Femur (tissue), 1 donor: ENCODE data around the gene GPR75.

Source experiments
- DNase-seq: peaks from one replicate; pipeline ENCODE4 v3.0.0-alpha.2; 2017

GPR75 gene

DNA sequence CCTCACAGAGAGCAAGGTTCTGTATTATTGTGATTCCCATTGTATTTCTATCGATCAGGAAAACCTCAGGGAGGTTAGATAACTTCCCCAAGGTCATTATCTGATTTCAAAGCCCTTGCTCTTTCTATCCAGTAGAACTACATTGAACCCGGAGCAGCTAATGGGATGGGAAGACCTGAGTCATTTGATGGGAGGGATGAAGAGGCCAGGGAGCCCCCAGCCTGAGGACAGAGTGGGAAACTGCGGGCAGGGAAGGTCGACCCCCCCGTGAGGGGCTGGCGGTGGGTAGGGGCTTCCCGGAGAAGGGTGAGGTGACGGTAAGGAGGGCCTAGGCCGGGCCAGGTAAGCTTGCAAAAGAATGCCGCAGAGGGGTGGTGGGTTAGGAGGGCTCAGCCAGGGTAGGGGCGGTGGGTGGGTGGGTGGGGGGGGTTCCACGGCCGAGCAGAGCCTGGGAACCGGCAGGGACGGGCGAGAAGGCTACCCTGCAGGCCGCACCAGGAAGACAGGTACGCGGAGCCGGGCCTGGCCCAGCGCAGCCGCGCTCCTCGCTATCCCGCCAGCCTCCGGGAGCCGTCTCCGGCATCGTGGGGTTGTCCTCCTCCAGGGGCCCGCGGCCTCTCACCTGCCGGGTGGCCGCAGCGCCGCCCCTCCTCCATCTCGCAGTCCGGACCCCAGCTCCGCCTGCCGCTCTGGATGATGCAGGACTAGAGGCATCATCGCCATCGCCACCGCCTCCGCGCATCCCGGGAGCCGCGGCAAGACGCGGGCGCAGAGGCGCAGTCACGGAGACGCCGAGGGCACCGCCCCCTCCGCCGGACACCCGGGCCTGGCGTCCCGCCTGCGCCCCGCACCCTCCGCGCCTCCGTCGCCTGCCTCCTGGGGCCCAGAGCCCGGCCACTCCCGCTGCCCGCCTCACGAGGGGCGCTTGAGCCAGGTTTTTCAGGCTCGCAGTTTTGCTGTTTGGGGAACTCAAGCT lies at the start of gene GPR75:
TSS of gene GPR75 (minus strand) at position 762 of the 976 bp plus-strand sequence. CDS start 5,211 bp downstream, outside the sequence.
- peak; percentile 43 for DNase-seq

DNA sequence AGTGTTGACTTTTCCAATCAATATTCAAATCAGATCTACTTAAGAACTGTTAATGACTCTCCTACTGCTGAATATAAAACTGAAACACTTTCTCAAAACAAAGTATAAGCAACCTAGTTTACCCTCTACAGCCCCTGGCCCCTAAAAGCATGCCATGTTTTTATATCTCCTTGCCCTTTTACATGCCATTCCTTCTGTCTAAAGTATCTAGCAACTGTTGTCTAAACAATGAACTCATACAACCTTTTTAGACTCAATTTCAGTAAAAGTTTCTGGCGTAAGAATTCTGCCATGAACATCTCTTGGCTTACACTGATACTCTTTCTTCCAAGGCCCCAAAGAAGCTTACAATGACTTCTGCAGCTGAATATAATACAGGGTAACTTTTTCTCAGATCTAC lies 47.8 kb upstream of the GPR75 start:
- no peak for DNase-seq

DNA sequence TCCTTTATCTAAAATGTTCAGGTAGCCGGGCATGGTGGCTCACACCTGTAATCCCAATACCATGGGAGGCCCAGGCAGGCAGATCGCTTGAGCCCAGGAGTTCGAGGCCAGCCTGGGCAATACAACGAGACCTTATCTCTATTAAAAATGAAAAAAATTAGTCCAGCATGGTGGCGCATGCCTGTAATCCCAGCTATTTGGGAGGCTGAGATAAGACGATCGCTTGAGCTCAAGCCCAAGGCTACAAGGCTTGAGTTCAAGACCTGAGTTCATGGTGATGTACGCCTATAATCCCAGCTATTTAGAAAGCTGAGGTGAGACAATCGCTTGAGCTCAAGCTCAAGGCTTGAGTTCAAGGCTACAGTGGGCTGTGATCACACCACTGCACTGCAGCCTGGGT lies 45.6 kb upstream of the GPR75 start:
- no peak for DNase-seq

DNA sequence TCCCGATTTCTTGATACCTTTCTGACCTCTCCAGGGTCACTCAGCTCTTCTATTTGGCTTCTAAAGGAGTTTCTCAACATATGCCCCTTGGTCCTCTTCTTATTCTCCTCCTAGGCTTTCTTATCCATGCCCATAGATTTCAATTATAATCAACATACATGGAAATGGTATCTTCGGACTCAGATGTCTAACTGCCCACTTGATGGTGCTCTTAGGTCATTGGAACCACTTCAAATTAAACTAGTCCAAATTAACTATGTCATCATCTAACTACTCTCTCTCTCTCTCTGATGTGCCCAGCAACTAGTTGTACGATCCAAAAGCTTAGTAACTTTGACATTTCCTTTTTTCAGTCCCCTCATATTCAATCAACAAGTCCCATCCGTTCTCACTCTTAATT lies 43.2 kb upstream of the GPR75 start:
- DNase-seq: no peak

DNA sequence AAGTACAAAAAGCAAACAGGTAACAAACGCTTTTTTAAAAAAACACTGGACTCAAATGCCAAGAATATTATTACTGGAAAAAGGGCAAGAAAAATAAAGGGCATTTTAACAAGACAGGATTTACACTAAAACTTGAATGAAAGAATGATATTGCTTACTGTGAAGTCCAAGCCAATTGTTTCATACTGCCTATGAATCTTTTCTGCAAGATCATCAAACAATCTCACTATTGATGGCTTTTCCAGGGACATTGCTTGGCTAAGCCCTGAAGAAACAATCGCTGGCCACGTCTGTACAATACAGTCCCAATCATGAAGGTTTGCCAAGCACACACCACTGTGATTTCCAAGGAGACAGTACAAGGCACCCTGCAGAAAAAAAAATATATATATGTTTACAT lies 41.4 kb upstream of the GPR75 start:
- DNase-seq: no peak

DNA sequence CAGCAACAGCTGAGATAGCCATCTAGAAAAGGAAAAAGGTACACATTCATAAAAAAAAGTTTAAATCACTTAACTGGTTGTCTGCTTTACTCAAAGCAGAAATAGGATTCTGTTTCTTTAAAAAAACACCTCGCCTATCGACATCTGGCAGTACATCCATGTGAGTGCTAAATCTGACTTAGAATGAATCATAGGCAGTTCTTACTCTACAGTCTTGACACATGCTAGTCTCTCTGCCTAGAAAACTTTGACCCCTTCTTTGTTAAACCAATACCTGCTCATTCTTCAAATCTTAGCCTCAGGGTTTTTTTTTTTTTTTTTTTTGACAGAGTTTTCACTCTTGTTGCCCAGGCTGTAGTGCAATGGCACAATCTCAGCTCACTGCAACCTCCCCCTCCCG lies 37.1 kb upstream of the GPR75 start:
- DNase-seq: no peak

DNA sequence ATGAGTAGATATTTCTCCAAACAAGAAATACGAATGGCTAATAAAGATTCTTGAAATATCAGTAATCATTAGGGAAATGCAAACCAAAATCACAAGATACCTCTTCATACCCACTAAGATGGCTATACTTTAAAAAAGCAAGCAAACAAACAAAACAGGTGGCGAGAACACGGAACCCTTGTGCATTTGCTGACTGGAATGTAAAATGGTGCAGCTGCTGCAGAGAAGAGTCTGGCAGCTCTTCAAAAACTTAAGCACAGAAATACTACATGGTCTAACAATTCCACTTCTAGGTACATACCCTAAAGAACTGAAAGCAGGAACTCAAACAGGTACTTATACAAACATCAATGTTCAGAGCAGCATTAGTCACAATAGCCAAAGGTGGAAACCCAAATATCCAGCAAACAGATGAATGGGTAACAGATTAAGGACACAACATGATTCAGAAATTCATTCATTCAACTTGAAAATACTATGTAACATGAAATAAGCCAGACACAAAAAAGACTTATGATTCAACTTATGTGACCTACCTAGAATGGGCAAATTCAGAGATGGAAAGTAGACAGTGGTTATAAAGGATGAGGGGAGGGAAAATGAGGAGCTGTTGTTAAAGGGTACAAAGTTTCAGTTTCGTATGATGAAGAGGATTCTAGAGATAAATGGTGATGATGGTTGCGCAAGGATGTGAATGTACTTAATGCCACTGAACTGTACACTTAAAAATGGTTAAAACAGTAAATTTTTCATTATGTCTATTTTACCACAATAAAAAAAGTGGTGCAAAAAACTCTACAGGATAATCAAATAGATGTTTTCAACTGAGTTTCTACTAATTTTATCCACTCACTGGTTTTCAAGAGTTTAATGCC lies 26.9 kb upstream of the GPR75 start:
- no peak for DNase-seq

DNA sequence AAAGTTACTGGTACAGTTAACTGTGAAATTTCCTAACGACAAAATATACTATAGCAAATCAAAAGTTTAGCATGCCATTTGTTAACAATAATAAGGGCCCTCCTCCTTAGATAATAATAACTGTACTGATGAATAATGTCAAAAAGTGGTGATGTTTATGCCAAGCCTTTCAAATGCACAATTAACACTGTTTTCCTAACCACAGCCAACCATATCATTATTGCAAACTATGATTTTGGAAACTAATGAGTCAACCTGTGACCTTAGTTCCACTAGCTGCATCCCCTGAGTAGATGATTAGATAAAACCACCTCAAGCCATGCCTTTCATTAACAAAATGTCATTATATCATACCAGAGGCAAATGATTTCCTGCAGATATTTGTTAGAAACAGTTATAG lies 25.1 kb upstream of the GPR75 start:
- DNase-seq: no peak

DNA sequence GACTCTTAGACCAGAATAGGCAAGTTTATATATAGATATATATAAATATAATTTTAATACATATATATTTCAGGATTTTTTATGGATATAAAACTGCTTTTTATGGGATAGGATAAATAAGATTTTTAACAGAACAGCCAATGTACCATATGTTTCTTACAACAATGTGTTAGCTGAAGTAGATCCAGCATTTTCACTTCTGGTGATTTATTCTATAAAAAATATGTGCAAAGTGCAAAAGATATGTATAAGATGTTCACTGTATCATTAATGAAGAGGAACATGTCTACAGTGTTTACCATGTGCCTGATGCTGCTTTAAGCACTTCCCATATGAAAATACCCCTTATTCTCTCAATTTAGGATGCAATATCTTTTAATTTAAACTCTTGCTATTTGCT lies 22.2 kb upstream of the GPR75 start:
- DNase-seq: no peak

DNA sequence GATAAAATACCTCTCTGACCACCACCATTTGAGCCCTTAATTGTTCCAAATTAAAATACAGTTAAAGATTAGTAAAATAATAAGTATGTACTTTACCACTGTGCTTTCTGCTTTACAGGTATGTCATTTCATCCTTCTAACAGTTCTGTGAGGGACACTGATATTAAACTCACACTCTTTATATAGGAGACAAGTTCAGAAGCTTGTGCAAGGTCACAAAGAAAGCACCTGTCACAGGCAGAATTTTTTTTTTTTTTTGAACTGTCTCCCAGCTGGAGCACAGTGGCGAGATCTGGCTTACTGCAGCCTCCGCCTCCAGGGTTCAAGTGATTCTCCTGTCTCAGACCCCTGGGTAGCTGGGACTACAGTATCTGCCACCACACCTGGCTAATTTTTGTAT lies 21.6 kb upstream of the GPR75 start:
- DNase-seq: no peak

DNA sequence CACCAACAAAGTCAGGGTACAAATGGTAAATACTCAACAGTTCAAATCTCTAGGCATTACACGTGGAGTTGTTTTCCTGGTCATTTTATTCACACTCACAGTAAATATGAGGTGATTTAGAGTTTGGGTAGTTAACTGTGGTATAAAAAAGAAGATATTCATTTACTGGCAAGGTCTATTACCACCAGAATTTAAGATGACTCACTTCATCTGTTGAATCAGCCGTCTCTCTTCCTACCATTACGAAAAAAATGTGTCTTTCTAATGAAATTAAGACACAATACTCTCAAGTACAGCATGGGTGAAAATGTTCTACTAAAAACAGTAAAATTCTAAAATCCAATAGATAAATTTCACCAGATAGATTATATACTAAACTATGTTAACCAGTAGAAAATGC lies 21.0 kb upstream of the GPR75 start:
- DNase-seq: no peak

DNA sequence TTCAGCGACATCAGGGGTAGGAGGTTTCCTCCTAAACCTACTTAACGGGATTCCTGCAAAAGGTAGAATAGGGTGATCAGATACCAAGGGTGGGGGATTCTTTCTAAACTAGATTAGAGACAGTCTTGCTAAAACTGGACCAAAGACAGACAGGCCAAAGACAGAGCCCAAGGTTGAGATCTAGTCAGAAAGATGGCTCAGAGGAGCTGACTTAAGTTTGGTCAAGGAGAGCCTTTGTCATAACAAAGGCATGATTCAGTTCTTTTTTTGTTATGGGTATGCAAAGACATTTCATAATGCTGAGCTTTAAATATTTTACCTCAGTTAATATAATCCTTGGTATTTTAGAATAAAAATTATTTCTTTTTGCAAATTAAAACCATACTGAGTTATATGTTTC lies 17.8 kb upstream of the GPR75 start:
- DNase-seq: no peak

DNA sequence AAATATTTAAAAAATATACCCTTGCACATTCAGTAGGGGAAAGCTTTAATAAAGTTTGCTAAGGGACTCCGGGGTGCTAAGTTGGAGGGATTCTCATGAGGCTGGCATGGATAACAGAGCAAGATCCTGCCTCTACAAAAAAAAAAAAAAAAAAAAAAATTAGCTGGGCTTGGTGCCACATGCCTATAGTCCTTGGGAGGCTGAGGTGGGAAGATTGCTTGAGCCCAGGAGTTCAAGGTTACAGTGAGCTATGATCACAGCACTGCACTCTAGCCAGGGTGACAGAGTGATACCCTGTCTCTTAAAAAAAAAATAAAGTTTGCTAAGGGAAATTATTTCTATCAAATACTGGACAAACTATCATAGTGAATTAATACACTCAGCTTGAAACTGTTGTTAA lies 17.3 kb upstream of the GPR75 start:
- no peak for DNase-seq

DNA sequence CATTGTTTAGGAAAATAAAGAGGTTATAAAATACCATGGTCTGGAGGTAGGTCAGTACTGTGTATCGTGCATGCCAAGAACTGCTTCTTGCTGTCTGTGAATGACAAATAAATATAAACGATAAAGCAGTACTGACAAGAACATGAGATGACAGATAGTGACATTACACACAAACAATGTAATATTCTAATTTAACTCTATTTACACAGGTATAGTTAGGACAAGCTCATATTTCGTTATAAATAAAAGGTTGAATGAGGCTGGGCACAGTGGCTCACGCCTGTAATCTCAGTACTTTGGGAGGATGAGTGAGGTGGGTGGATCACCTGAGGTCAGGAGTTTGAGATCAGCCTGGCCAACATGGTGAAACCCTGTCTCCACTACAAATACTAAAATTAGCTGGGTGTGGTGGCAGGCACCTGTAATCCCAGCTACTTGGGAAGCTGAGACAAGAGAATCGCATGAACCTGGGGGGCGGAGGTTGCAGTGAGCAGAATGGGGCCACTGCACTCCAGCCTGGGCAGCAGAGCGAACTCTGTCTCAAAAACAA lies 14.7 kb upstream of the GPR75 start:
- DNase-seq: no peak

DNA sequence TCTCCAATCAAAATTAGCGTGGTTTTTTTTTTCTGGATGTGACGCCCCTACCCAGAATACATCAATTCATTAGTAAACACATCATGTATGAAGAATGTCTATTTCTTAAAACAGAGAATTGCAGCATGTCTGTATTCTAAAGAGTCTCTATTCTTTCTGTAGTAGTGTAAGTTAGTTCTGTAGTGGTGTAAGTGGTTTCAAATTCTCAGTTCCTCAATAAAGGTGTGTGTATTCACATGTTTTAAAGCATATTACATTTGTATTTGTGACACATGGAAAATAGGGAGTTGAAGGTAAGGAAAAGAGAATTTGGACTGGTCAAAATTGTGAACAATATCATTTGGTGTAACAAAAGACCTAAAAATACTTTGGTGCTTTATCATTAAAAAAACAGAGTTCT lies 8.0 kb upstream of the GPR75 start:
- DNase-seq: no peak

DNA sequence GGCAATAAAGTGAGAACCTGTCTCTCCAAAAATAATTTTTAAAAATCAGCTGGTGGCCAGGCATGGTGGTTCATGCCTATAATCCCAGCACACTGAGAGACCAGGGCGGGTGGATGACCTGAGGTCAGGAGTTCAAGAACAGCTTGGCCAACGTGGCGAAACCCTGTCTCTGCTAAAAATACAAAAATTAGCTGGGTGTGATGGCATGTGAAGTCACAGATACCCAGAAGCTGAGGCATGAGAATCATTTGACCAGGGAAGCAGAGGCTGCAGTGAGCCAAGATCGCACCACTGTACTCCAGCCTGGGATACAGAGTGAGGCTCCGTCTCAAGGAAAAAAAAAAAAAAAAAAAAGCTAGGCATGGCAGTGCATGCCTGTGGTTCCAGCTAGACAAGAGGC lies 7.4 kb upstream of the GPR75 start:
- DNase-seq: no peak

DNA sequence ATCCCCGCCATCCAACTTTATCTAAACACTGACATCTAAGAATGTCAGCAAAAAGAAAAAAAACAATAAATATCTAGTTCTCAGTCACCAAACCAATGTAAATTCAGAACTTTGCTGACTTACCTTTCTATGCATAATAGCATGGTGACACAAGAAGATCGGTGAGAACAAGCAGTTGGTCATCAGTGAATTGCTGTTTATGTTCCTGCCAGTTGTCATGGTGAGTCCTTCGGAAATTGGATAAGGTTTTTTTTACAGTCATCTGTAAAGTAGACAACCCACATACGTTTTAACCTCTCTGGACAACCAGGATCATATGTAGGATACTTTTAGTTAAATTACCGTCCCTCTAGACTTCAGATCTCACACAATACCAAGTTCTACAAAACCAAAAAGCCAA lies 6.2 kb upstream of the GPR75 start:
- DNase-seq: no peak

DNA sequence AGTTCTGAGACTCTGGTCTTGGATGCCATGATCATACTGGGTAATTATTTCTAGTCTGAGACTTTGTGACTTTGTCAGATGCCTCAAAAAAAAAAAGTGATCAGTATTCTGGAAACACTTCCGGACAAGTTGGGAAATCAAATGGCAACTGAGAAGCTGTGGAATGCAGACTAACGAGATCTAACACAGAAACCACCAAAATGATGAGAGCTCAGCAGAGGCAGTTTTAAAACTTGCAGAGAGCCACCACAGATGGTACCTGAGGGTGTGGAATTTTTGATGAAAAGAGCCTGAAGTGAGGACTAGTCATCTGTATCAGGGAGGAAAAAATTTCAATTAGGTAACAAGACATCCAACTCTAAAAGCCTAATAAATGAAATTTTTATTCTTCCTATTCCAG lies 5.5 kb upstream of the GPR75 start:
- DNase-seq: no peak

DNA sequence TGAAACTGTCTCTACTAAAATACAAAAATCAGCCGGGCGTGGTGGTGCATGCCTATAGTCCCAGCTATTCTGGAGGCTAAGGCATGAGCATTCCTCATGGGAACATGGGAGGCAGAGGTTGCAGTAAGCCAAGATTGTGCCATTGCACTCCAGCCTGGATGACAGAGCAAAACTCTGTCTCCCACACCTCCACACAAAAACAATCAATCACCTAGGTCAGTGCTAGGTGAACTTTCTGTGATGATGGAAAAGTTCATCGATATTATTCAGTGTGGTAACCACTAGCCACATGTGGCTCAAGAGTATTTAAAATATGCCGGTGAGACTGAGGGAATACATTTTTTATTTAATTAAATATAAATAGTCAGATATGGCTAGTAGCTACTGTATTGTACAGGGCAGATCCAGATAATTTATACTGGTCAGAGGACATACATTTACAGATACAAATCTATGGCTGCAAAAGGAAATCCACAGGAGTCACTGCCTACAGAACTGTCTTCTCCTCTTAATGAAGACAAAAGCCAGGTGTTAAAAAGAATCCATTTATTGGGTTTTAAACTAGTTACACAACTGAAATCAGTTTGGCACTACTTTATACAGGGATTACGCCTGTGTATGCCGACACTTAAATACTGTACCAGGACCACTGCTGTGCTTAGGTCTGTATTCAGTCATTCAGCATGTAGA lies 3.9 kb upstream of the GPR75 start:
- no peak for DNase-seq

DNA sequence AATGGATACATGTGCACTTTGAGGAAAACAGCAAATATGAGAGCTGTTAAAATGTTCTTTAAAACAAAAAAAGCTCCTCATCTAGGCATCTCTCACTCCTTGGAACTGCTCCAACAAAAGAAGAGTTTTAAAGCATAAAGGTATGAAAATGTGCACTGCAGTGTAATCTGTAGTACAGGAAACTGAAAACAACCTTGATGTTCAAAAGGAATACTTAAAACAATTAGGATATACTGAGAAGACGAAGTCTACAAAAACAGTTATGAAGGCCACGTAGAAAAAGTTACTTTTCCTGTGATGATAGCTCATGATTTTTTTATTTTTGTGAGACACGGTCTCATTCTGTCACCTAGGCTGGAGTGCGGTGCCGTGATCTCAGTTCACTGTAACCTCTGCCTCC lies 2.1 kb upstream of the GPR75 start:
- no peak for DNase-seq

DNA sequence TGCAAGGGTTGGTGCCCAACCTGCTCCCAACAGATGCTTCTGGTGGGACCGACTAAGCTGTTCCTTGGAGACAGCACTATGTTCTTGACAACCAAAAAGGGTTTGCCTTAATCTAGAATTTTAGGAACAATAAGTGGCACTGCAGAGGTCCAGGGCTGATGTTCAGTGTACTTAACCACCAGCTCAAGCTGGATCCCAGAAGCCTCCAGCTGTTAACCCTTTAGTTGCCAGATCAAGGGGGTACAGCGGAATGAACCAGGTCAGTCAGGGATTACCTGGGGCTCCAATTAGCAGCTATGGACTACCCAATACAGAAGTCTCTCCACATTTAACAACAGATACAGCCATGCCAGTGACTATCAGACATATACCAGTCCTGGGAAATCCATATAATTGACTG lies 3.5 kb downstream of the GPR75 start:
- no peak for DNase-seq

DNA sequence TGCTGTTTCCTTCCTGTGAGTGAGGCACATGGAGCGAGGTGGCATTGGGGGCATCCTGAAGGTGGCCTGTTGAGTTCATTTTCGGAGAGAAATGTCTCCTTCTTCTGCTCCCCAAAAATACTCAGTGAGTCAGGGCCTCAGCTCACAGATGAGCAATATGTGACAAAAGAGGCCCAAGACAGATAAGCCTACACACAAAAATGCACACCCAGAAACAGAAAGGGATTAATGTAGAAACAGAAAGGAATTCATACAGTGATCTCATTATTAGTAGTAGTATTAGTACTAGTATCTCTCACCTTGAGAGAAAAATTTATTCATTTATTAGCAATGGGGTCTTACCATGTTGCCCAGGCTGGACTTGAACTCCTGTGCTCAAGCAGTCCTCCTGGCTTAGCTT lies 5.1 kb downstream of the GPR75 start:
- DNase-seq: no peak

DNA sequence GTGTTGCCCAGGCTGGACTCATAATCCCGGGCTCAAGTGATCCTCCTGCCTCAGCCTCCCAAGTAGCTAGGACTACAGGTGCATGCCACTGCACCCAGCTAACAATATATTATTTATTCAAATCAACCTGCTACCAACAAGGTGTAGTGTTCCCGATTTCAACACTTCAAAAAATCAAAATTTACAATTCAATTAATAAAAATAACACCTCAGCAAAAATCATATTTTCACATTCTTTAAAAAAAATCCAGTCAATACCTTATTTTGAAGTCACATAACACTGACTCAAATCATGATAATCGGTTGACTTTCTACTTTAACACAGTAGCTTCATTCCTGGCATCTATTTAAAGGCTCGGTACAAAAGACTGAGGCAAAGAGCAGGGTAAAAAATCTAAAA lies 7.2 kb downstream of the GPR75 start:
- DNase-seq: no peak
